NCI-H1417 (cell line): ENCODE results near the gene FGF12.
"Not testable (repeated sequence)": the region's sequence is repeated elsewhere in the genome, so short reads cannot be mapped to it uniquely, and the experiment has no call there.

ENCODE experiments used
- DNase-seq, 3 experiments: peaks; one replicate each; lab custom pipeline; 2025; lab: John Stamatoyannopoulos, UW

FGF12 gene

DNA sequence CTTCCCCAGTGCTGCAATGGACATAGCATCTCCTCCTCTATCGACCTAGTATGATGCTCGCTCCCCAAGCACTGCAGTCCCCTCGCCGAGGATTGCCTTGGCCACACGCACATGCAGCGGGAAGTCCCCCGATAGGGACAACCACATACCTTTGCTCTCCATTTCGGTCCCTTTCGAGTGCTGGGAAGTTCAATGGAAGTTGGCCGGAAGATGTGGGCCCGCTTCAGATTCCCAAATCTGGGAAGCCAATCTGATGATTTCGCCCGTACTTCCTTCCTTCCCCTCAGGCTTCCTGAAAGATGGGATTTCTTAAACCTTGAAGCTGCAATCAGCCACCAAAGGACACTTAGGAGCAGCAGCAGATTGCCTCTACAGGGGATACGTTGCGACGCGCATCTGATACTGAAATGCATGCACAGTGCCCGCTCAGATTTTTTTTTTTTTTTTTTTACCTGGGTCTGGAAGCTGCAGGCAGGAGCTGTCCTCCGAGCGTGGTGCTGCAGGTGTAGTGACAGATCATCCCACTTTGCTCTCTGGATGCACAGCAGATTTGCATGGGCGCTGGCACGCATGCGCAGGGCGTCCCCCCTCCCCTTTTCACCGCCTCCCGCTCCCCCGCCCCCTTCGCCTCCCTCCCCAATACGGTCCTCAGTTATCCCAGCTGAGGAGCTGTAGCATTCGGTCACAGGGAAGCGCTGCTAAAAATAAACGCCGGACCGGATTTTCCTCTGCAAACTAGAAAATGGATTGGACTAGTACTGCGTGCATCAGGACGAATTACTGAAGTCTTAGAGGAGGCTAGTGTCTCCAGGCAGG, at the start of gene FGF12:
FGF12 (minus strand) TSS at position 510 of the 816 bp plus-strand sequence.
- peak; percentile 87 to 95 (median 90) for DNase-seq

DNA sequence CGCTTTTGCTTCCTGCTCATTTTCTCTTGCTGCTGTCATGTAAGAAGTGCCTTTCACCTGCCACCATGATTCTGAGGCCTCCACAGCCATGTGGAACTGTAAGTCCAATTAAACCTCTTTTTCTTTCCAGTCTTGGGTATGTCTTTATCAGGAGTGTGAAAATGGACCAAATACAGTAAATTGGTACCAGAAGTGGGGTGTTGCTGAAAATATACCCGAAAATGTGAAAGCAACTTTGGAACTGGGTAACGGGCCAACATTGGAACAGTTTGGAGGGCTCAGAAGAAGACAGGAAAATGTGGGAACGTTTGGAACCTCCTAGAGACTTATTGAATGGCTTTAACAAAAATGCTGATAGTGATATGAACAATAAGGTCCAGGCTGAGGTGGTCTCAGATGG, 47.0 kb upstream of the FGF12 start:
- DNase-seq = not testable (repeated sequence)

DNA sequence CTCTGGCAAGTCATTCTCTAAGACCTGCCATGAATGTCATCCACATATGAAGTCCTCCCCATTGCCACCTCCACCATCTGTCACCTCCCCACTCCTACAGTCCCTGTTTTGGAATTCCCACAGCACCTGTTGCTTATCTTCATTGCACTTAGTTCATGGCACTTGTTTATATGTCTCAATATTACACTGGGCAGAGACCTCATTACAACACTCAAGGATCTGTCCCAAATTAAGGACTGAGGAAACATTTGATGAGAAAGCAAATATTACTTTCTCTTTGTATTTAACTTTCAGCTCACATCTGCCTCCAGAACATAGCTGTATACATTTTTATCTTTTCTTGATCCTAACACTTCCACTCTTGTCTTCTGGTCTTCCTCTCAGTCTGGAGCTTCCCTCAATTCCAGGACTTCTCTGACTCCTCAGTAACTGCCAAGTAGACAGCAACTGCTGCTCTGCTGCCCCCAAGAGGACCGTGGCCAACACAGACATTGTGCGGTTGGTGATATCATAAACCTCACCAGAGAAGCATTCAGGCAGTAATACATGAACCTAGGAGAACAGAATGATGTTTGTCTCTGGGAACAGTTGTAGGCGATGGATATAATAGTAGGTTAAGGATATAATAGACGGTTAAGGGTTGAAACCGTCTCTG, 45.0 kb upstream of the FGF12 start:
- peak; percentile 6 to 68 (median 36) for DNase-seq

DNA sequence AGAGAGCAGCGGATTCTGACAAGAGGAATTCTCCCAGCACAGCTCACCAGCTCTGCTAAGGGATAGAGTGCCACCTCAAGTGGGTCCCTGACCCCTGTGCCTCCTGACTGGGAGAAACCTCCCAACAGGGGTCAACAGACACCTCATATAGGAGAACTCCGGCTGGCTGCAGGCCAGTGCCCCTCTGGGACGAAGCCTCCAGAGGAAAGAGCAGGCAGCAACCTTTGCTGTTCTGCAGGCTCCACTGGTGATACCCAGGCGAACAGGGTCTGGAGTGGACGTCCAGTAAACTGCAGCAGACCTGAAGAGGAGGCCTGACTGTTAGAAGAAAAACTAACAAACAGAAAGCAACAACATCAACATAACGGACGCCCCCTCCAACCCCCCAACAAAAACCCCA, 31.3 kb upstream of the FGF12 start:
- no peak for DNase-seq

DNA sequence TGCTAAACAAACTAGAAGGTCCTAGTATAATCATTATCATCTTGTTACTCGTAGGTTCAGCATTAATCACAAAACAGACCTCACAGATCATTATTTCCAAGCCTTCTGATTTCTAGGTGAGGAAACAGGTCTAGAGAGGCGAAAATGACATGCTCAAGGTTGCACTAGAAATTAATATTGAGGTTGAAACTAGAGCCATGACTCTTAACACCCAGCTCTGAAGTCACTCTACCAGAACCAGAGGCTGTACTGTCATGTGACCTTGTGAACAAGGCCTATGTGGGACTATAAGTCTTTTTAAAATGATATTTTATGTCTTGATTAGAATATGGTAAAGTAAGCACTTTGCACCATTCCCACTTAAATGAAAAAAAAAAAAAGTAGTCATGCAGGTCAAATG, 23.8 kb upstream of the FGF12 start:
- no peak for DNase-seq

DNA sequence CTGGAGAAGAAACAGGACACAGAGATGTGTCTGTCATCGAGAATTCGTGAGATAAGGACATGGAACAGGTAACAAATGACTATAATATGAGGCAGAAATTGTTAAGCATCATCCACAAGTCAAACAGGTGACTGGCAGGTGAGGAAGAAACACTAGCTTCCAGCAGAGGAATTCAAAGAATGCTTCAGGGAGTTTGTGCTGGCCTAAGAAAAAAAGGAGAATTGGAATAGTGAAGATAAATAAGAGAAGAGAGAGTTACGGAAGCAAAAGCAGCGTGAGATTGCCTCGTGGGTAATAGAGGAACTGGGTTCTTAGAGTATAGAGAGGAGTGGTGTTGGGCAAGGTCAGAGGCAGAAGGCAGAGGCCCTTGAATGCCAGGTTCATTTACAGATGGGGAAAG, 22.9 kb upstream of the FGF12 start:
- no peak for DNase-seq

DNA sequence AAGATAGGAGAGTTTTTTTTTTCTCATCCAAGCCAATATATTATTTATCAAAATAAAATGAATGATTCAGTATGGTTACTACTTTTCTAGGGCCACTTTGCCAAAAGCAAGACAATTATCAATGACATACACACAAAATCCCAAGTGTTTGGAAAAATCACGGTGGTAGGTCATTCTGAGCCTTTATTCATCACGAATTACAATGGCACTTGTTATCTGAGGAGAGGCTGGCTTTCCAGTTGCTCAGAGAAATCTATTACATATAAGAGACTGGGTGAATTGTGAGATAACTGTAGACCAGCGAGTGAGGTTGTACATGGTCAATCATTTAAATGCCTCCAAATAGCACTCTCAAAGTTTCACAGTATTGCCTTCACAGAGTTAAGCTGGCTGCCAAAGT, 20.4 kb upstream of the FGF12 start:
- peak in 1 of 3 experiments; percentile 1 for DNase-seq

DNA sequence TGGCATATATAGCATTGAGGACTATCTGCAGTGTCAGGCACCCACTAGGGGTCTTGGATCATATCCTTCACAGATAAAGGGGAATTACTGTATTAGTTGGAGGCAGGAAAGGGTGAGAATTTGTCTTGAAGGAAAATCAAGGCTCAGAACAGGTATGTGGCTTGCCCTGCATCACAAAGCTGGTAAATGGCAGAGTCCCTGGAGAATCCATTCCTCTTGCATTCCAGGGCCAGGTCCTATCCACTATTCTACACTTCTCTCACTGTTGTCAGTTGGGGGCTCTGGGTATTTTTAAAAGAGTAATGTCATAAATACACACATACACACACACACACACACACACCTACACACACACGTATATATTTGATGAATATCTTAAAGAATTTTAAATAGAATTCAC, 19.8 kb upstream of the FGF12 start:
- DNase-seq = no peak

DNA sequence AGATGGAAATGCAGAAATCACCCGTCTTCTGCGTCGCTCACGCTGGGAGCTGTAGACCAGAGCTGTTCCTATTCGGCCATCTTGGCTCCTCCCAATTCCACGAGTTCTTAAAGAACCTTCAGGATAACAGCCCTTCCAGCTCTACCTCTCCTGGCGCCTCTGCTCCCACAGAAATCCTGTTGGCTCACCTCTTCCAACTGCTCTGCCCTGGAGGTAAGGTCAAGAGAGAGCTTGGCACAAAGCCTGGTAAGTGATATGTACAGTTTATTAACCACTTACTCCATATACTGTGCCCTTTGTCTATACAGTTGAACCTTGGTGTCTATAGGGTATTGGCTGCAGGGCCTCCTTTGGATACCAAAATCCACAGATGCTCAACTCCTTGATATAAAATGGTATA, 17.8 kb upstream of the FGF12 start:
- DNase-seq = peak; percentile 17 to 85 (median 73)

DNA sequence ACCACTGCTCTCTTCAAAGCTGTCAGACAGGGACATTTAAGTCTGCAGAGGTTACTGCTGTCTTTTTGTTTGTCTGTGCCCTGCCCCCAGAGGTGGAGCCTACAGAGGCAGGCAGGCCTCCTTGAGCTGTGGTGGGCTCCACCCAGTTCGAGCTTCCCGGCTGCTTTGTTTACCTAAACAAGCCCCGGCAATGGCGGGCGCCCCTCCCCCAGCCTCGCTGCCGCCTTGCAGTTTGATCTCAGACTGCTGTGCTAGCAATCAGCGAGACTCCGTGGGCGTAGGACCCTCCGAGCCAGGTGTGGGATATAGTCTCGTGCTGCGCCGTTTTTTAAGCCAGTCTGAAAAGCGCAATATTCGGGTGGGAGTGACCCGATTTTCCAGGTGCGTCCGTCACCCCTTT, 17.3 kb upstream of the FGF12 start:
- not testable (repeated sequence) for DNase-seq

DNA sequence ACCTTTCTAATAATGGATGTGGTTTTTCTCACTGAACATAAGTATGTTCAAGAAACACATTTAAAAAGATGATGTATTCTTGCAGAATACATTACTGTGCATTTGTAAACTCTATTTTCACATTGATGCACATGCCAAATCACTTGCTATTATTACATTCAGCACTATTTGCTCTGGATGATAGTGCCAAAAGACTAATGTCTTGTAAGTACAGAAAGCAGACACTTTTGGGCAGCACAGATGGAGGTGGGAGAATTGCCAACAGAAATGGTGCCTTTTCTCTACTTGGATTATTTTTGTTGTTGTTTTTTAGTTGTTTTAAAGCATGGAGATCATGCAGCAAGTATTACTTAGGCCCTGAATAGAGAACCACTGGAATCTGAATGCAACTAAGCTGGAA, 10.2 kb upstream of the FGF12 start:
- DNase-seq = no peak

DNA sequence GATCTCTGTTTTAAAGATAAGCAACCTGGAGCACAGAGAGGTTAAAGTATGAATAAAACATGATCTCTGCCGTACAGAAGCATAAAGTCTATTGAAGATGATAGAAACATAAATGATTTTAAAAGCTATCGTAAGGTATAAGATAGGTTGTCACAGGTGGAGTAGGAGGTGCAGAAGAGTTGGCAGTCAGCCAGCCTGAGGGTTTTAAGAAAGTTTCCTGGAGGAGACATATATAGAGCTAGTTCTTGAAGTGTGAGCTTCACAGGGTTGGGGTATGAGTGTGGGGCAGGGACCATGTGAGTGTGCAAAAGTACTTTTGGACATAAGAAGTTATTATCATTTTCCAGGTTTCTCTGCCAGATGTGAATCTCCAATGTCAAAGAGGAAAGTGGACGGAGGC, 3.9 kb upstream of the FGF12 start:
- DNase-seq = no peak

DNA sequence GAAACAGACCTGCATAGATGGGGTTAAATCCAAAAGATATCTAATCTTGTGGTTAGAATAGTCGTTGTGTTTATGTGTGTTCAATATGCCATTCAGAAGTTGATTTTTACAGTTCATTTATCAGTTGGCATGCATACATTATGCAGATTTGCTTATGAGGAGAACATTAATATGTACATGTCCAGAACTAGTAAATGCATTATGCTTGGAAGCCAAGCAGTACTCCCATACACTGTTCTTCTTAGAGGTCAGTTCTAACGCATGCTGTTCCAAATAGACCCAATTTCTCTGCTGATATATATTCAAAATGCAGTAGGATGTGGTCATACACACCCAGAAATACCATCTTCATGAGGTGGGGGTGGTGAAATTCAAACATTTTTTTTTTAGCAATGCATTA, 956 bp downstream of the FGF12 start:
- no peak for DNase-seq

DNA sequence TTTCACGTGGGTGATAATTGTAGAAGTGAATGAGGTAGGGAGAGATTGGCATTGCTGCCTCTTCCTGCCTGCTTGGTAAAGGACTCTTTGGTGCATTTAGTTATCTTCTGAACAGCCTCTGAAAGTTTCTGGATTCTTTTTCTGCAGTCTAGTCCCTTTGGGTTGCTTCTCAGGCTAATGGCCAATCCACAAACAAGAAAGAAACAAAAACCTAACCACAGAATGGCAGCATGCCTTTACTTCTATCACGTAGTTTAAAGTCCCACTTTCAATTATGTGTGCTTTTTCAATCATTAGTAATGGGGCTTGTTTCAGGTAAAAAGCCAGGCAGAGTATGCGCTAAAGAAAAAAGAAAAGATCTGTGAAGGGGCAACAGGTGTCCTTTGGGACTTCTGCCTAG, 7.4 kb downstream of the FGF12 start:
- DNase-seq = no peak

DNA sequence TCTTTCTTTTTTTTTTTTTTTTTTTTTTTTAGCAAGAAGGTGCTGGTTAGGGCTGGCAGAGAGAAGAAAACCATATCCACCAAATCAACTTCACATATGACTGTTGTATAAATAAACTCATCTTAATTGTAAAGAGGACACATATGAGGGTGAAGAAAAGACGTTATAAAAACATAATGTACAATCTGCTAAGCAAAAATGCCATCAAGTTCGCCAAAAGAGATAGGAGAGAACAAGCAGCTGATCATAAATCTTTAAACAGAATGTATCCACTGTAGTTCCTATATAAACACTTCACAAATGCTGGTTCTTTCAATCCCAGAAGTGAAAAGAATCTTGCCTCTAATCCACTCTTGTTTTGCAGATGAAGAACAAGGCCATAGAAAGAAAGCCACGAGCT, 9.2 kb downstream of the FGF12 start:
- no peak for DNase-seq

DNA sequence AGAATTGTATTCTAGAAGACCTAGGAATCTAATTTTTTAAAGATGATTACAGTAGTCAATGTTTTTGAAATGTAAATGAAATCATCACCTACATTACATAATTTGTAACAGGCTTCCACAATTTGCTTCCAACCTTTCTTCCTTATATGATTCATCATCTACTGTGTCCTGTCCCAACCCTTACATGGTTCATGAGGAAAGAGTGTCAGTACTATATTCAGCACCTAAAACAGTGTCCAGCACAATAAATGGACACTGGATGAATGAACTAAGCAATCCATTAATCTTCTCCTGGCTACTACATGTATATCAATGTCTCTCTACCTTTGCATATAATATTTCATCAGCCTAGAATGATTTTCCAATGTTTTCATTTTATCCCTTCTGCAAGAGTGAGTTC, 12.2 kb downstream of the FGF12 start:
- DNase-seq = no peak

DNA sequence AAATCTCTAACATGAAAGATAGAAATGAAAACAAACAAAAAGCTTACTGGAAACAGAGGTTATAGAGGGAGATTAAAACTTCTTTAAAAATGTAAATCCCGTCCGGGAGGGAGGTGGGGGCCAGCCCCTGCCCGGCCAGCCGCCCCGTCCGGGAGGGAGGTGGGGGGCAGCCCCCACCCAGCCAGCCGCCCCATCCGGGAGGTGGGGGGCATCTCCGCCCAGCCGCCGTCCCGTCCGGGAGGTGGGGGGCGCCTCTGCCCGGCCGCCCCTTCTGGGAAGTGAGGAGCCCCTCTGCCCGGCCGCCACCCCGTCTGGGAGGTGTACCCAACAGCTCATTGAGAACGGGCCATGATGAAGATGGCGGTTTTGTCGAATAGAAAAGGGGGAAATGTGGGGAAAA, 16.2 kb downstream of the FGF12 start:
- DNase-seq = not testable (repeated sequence)

DNA sequence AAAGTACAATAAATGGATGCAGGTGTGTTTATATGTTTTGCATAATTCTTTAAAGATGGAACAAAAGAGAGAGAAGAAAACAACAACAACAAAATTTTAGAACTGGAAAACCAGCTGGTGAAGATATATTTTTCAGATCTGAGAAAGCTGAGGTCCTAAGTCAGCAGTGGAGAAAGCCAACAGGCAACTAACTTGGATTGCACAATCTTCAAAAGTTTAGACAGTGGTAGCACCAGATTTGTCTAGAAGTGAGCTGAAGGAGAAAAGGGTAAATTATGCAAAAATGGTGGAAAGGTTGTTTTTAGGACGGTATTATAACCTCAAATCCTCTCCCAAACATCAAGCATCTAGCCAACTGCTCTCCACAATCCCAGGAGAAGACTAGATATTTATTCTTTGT, 17.0 kb downstream of the FGF12 start:
- DNase-seq = no peak

DNA sequence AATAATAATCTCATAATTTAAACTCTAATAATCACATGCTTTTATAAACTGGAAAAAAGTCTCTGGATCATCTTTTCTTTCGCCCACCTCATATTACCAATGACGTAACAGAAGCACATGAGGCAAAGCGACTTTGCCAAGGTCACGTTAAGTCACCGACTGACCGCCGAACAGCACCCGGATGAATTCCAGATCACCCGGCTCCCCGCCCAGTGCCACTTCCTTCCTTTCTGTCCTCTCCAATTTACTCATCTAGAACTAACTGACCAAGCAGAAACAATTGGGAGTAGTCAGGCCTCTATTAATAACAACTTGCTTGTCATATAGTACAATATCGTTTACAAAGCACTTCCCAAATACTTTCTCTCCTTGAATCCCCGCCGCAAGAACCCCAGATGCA, 21.1 kb downstream of the FGF12 start:
- DNase-seq = no peak

DNA sequence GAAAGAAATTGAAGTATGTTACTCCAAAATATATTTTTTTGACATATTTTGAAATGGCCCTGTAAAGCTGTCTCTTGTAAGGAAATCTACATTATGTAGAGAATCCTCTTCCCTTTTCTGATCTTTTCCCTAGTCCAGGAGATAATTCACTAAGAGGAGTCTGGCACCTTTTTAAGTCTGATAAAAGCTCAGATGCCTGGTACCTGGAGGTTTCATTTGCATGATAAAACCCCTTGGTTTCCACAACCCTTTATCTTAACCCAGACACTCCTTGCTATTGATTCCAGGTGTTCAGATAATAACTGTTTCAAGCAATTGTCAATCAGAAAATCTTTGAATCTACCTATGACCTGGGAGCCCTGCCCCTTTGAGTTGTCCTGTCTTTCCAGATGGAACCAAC, 26.5 kb downstream of the FGF12 start:
- DNase-seq = no peak

DNA sequence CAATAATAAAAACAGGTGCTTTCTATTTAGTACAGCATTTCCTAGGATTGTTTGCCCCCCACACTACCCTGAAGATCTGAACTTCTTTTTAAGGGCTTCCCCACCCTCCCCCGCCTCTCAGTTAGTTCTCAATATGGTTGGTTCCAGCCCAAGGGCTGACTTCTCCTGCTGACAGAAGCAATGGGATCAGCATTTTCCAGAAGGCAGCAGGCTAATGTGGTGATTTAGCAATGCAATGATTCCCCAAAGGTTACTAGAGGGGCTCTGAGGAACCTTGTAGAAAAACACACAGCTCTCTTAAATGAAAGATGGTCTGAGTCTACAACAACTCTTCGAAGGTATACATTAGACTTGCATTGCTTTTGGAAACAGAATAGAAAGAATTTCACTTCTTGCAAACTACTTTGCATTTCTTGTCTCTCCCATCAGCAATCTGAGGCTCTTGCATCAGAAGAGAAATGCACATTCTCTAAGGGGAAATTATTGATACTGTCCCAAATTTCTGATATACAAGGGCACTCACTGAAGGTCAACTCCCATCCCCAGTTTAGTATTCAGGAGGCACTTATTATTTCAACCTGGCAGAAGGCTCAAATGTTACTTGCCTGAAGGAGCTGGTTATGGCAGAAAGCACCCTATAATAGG, 30.3 kb downstream of the FGF12 start:
- no peak for DNase-seq

DNA sequence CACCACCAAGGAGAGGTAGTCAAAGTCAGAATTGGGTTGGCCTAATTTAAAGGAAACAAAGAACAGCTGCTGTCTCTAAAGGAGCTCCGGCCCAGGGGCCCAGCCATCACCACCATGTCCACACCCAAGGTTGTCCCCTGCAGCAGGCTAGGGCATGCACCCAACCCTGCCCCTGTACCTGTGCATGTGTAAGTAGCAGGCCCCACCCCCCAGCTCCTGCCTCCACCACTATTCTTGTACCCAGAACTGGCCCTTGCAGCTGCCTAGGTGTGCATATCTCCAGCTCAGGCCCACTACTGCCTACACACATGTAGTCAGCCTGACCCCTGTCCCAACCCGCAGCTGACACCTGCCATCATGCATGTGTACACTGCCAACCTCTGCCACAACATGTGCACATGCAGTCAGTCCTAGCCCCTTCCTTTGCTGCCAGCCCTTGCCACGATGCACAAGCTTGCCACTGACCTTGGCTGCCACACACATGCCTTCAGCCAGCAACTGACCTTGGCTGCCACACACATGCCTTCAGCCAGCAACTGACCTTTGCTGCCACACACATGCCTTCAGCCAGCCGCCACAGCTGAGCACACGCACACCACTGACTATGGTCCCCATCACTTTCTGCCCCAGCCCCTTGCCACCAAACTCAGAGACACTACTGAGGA, 39.7 kb downstream of the FGF12 start:
- DNase-seq = no peak

DNA sequence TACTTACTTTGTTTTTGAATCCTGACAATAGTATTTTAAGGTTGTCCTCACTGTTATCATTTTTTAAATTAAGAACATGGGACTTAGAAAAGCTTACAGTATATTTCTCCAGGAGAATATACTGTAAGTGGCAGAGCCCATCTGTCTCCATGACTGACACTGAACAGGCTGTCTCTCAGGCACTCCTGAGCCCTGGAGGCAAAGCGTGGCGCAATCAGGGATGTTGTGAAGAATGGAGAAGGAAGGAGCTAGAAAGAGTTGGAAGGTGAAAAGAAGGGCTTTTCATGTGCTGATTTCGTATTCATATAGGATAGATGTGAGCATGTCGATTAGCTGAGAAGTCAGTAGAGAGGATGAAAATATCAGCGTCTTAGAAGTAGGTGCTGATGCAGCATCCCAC, 41.5 kb downstream of the FGF12 start:
- DNase-seq = no peak
